ENCODE data around the gene HRG. TPM values are rescaled to one million over a fixed set of nuclear protein-coding genes. Genes with fewer than 3 reads are reported as not detected.

HRG gene
- polyA plus RNA-seq, 1 donor (not counting 4 experiments of a cell fraction or from before 2014, with no cell fraction given): 0.03 TPM

GRCh38 chr3:186621894-186622650 lies 43.7 kb upstream of the HRG start:
- no peaks in the 10 kb centered on the region for H4K20me1 ChIP-seq (ENCODE audit: control insufficient read depth, extremely low read depth, insufficient read depth, low read length)
- no peak overlapping the region for H3K4me2 ChIP-seq (ENCODE audit: control insufficient read depth, extremely low read depth, insufficient read depth, low read depth, low read length)
- dilution Hi-C loops (cut with MboI; ENCODE audit: extremely low pct_ligation_motif_present, low sequenced_read_pairs): no loop called here
- DNase-seq (ENCODE audit: low read depth, low spot score) (no peak), FAIRE-seq (no peak)
- no peak overlapping the region for H3K27ac ChIP-seq (ENCODE audit: control insufficient read depth, insufficient read depth, low read length)
- H3K9me3 ChIP-seq (ENCODE audit: control insufficient read depth, low read depth, low read length): no peaks in the 10 kb centered on the region
- H3K9ac ChIP-seq (ENCODE audit: control insufficient read depth, extremely low read depth, insufficient read depth, low read length): no peak overlapping the region
- H3K36me3 ChIP-seq (ENCODE audit: control insufficient read depth in 2 of 2, extremely low read depth in 1 of 2, insufficient read depth in 2 of 2, low read length in 2 of 2): no peaks in the 10 kb centered on the region
- H3K27me3 ChIP-seq (ENCODE audit: control insufficient read depth, extremely low read depth, insufficient read depth, low read length): no peaks in the 10 kb centered on the region
- no peaks in the 10 kb centered on the region for H3K79me2 ChIP-seq (ENCODE audit: control insufficient read depth, insufficient read depth, low read length)
- H2AFZ ChIP-seq (ENCODE audit: control insufficient read depth, low read length): no peak overlapping the region
- H3K4me3 ChIP-seq (ENCODE audit: control insufficient read depth in 2 of 3, extremely low read depth in 1 of 3, insufficient read depth in 2 of 3, low read depth in 1 of 3, low read length in 3 of 3): no peak overlapping the region
- TF ChIP-seq EZH2 (IDR thresholded peaks at IDR 0.05; ENCODE audit: low read length): no peak
- TF ChIP-seq, protein P1, sequence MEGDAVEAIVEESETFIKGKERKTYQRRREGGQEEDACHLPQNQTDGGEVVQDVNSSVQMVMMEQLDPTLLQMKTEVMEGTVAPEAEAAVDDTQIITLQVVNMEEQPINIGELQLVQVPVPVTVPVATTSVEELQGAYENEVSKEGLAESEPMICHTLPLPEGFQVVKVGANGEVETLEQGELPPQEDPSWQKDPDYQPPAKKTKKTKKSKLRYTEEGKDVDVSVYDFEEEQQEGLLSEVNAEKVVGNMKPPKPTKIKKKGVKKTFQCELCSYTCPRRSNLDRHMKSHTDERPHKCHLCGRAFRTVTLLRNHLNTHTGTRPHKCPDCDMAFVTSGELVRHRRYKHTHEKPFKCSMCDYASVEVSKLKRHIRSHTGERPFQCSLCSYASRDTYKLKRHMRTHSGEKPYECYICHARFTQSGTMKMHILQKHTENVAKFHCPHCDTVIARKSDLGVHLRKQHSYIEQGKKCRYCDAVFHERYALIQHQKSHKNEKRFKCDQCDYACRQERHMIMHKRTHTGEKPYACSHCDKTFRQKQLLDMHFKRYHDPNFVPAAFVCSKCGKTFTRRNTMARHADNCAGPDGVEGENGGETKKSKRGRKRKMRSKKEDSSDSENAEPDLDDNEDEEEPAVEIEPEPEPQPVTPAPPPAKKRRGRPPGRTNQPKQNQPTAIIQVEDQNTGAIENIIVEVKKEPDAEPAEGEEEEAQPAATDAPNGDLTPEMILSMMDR (optimal IDR thresholded peaks at IDR 0.05 in 1 of 3, IDR thresholded peaks at IDR 0.05 in 1 of 3, conservative IDR thresholded peaks at IDR 0.05 in 1 of 3; ENCODE audit: extremely low read depth in 1 of 3, insufficient read depth in 2 of 3, low read length in 3 of 3): no peak
- peaks cover 11% of the 10 kb centered on the region for H3K4me1 ChIP-seq (ENCODE audit: control insufficient read depth, extremely low read depth, insufficient read depth, low read length)
- no peaks in the 10 kb centered on the region for H3K9me1 ChIP-seq (ENCODE audit: control insufficient read depth, extremely low read depth, insufficient read depth, low read length)

GRCh38 chr3:186622651-186623310 lies 43.0 kb upstream of the HRG start:
- H4K20me1 ChIP-seq (ENCODE audit: control insufficient read depth, extremely low read depth, insufficient read depth, low read length): no peaks in the 10 kb centered on the region
- no peak overlapping the region for H3K27ac ChIP-seq (ENCODE audit: control insufficient read depth, insufficient read depth, low read length)
- H3K9me1 ChIP-seq (ENCODE audit: control insufficient read depth, extremely low read depth, insufficient read depth, low read length): no peaks in the 10 kb centered on the region
- DNase-seq (ENCODE audit: low read depth, low spot score) (no peak), FAIRE-seq (no peak)
- H3K27me3 ChIP-seq (ENCODE audit: control insufficient read depth, extremely low read depth, insufficient read depth, low read length): no peaks in the 10 kb centered on the region
- H3K9me3 ChIP-seq (ENCODE audit: control insufficient read depth, low read depth, low read length): no peaks in the 10 kb centered on the region
- no peak overlapping the region for H3K4me2 ChIP-seq (ENCODE audit: control insufficient read depth, extremely low read depth, insufficient read depth, low read depth, low read length)
- no peaks in the 10 kb centered on the region for H3K36me3 ChIP-seq (ENCODE audit: control insufficient read depth in 2 of 2, extremely low read depth in 1 of 2, insufficient read depth in 2 of 2, low read length in 2 of 2)
- no peak overlapping the region for H3K9ac ChIP-seq (ENCODE audit: control insufficient read depth, extremely low read depth, insufficient read depth, low read length)
- no peaks in the 10 kb centered on the region for H3K79me2 ChIP-seq (ENCODE audit: control insufficient read depth, insufficient read depth, low read length)
- dilution Hi-C loops (cut with MboI; ENCODE audit: extremely low pct_ligation_motif_present, low sequenced_read_pairs): no loop called here
- H3K4me3 ChIP-seq (ENCODE audit: control insufficient read depth in 2 of 3, extremely low read depth in 1 of 3, insufficient read depth in 2 of 3, low read depth in 1 of 3, low read length in 3 of 3): no peak overlapping the region
- TF ChIP-seq, protein P1 (optimal IDR thresholded peaks at IDR 0.05 in 1 of 3, IDR thresholded peaks at IDR 0.05 in 1 of 3, conservative IDR thresholded peaks at IDR 0.05 in 1 of 3; ENCODE audit: extremely low read depth in 1 of 3, insufficient read depth in 2 of 3, low read length in 3 of 3): no peak
- no peak for TF ChIP-seq EZH2 (IDR thresholded peaks at IDR 0.05; ENCODE audit: low read length)
- no peak overlapping the region for H2AFZ ChIP-seq (ENCODE audit: control insufficient read depth, low read length)
- H3K4me1 ChIP-seq (ENCODE audit: control insufficient read depth, extremely low read depth, insufficient read depth, low read length): peaks cover 5% of the 10 kb centered on the region

Measured in keratinocyte (primary cell).